Neural progenitor cell (in vitro differentiated cells): ENCODE data around the gene TPRX2.
"Not testable (repeated sequence)": the region's sequence is repeated elsewhere in the genome, so short reads cannot be mapped to it uniquely, and the experiment has no call there.

ENCODE experiments used
- CTCF ChIP-seq: fragments of 200-600 bp; sonication (generic); IDR thresholded peaks from 2 replicates; pipeline ENCODE4 v1.5.1; 2017; ENCODE audit warnings: antibody characterized with exemption, mild to moderate bottlenecking
- EZH2phosphoT487 ChIP-seq: fragments of 200-600 bp; sonication (generic); IDR thresholded peaks from 2 replicates; pipeline ENCODE4 v1.6.1; 2017; ENCODE audit warnings: antibody characterized with exemption

GRCh38 chr19:47859838-47860237 is 803 bp downstream of the TPRX2 start:
- TF ChIP-seq CTCF, EZH2phosphoT487: not testable (repeated sequence)
